Activated CD8-positive, alpha-beta T cell treated with anti-CD3 and anti-CD28 coated beads for 36 hours (primary cell): Measurements from ENCODE around the gene CRKL. TPM values are rescaled to one million over a fixed set of nuclear protein-coding genes. Genes with fewer than 3 reads are reported as not detected.

Experiments used
- ATAC-seq: fragments of 200-7000 bp; cut with Tn5 transposase; one replicate; pipeline ENCODE4 v1.10.0; 2021; ENCODE audit warnings: mild to moderate bottlenecking, moderate library complexity
- CTCF ChIA-PET: fragments of 350-600 bp; sonication (Branson Sonifier 250); formaldehyde crosslinking; loops from one replicate; lab custom pipeline; 2021; ENCODE audit warnings: antibody characterized with exemption; lab: Charles Lee
- POLR2A ChIA-PET: fragments of 350-600 bp; sonication (Branson Sonifier 250); formaldehyde crosslinking; loops from one replicate; lab custom pipeline; 2021; ENCODE audit warnings: antibody characterized with exemption; lab: Charles Lee
- DNase-seq: peaks from one replicate; pipeline ENCODE4 v3.0.0-alpha.2; 2020
- H3K27ac Mint-ChIP-seq: one replicate; pipeline ENCODE4 v1.8.0; 2021; ENCODE audit warnings: mild to moderate bottlenecking, mixed read lengths
- H3K27me3 Mint-ChIP-seq: one replicate; pipeline ENCODE4 v1.8.0; 2021; ENCODE audit warnings: mixed read lengths
- H3K36me3 Mint-ChIP-seq: one replicate; pipeline ENCODE4 v1.8.0; 2021; ENCODE audit warnings: low read depth, mixed read lengths
- H3K4me1 Mint-ChIP-seq: one replicate; pipeline ENCODE4 v1.8.0; 2021; ENCODE audit warnings: low read depth, mixed read lengths
- H3K4me3 Mint-ChIP-seq: one replicate; pipeline ENCODE4 v1.8.0; 2021; ENCODE audit warnings: mild to moderate bottlenecking, moderate library complexity, mixed read lengths
- H3K9me3 Mint-ChIP-seq: one replicate; pipeline ENCODE4 v1.8.0; 2021; ENCODE audit warnings: mixed read lengths
- intact Hi-C: fragments of 100-400 bp; cut with micrococcal nuclease; formaldehyde crosslinking; loops from one replicate; pipeline ENCODE4 v1.10.0; 2022
- total RNA-seq, 2 experiments: library from RNA; stranded (reverse); gene quantifications; one replicate each; pipeline ENCODE4 v1.2.3, GENCODE V29; 2021
- TF ChIP-seq, protein P1 (sequence below): fragments of 200-600 bp; IDR thresholded peaks from one replicate; pipeline ENCODE4 v1.8.0; 2022; ENCODE audit warnings: antibody characterized with exemption, mild to moderate bottlenecking

CRKL gene
- total RNA-seq, 2 experiments from 2014 or later: 99.1 to 102 TPM

GRCh38 chr22:20903093-20903492 lies 14.1 kb upstream of the CRKL start:
- no peaks in the 10 kb centered on the region for H3K9me3 Mint-ChIP-seq
- CTCF ChIA-PET: interaction anchor here (1.3 kb wide), 1 partner anchor 25 kb away, joined by 3 read pairs; no protein-coding TSS in a partner anchor
- H3K4me3 Mint-ChIP-seq: no peak overlapping the region
- intact Hi-C loops: loop anchor here (10.0 kb wide), 1 partner anchor 192 kb away; no protein-coding TSS in a partner anchor
- no peaks in the 10 kb centered on the region for H3K27me3 Mint-ChIP-seq
- no peaks in the 10 kb centered on the region for H3K4me1 Mint-ChIP-seq
- POLR2A ChIA-PET: no interaction called here
- no peak overlapping the region for H3K27ac Mint-ChIP-seq
- DNase-seq (no peak), ATAC-seq (no peak)
- TF ChIP-seq, protein P1, sequence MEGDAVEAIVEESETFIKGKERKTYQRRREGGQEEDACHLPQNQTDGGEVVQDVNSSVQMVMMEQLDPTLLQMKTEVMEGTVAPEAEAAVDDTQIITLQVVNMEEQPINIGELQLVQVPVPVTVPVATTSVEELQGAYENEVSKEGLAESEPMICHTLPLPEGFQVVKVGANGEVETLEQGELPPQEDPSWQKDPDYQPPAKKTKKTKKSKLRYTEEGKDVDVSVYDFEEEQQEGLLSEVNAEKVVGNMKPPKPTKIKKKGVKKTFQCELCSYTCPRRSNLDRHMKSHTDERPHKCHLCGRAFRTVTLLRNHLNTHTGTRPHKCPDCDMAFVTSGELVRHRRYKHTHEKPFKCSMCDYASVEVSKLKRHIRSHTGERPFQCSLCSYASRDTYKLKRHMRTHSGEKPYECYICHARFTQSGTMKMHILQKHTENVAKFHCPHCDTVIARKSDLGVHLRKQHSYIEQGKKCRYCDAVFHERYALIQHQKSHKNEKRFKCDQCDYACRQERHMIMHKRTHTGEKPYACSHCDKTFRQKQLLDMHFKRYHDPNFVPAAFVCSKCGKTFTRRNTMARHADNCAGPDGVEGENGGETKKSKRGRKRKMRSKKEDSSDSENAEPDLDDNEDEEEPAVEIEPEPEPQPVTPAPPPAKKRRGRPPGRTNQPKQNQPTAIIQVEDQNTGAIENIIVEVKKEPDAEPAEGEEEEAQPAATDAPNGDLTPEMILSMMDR: no peak
- no peaks in the 10 kb centered on the region for H3K36me3 Mint-ChIP-seq

DNA sequence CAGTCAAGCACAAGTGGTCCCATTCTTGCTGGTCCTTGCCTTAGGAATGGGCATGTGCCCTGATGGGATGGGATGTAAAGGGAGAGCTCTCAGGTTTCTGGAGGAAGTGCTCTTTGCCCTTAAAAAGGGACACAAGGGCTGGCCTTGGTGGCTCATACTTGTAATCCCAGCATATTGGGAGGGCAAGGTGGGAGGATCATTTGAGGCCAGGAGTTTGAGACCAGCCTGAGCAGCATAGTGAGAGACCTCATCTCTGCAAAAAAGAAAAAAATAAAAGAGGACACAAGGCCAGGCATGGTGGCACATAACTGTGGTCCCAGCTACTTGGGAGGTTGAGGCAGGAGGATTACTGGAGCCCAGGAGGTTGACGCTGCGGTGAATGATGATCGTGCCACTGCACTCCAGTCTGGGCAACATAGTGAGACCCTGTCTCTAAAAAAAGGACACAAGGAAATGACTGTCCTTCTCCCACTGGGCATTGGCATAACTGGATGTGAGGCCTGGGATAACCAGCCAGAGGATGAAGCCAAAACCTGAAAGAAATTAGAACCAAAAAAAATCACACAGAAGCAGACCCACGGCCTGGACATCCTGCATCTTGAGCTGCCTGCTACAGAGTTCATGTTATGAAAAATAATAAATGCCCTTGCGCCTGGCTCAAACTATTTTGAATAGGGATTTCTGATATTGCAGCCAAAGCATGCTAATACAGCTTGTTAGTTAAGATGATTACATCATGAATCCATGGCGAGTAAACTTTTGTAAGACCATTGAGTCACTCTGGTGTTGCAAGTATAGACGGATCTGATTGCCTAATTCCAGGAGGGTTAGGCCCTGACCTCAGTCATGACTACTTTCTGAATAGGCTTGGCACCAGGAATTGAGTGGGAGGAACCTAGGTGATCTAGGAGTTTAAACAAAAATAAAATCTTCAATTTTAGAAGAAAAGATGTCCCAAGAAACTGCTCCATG lies 12.9 kb upstream of the CRKL start:
- DNase-seq (no peak), ATAC-seq (no peak)
- no peaks in the 10 kb centered on the region for H3K4me1 Mint-ChIP-seq
- TF ChIP-seq, protein P1: no peak
- CTCF ChIA-PET: interaction anchor here (1.3 to 1.4 kb wide), 2 partner anchors 19 to 26 kb away, joined by 3 to 5 read pairs; no protein-coding TSS in a partner anchor
- H3K27me3 Mint-ChIP-seq: no peaks in the 10 kb centered on the region
- intact Hi-C loops: loop anchor here (10.0 kb wide), 1 partner anchor 191 kb away; no protein-coding TSS in a partner anchor
- H3K4me3 Mint-ChIP-seq: no peak overlapping the region
- POLR2A ChIA-PET: no interaction called here
- no peak overlapping the region for H3K27ac Mint-ChIP-seq
- H3K9me3 Mint-ChIP-seq: no peaks in the 10 kb centered on the region
- H3K36me3 Mint-ChIP-seq: no peaks in the 10 kb centered on the region

- ChIA-PET POLR2A (no interaction called here), CTCF (interaction anchor here (1.4 kb wide), 1 partner anchor 19 kb away, joined by 5 read pairs; no protein-coding TSS in a partner anchor)
- H3K4me3 Mint-ChIP-seq: no peak overlapping the region
- H3K4me1 Mint-ChIP-seq: peaks cover 1% of the 10 kb centered on the region
- H3K36me3 Mint-ChIP-seq: no peaks in the 10 kb centered on the region
- ATAC-seq: no peak
- no peaks in the 10 kb centered on the region for H3K27me3 Mint-ChIP-seq
- DNase-seq: no peak
- no peak overlapping the region for H3K27ac Mint-ChIP-seq
- H3K9me3 Mint-ChIP-seq: no peaks in the 10 kb centered on the region
- intact Hi-C loops: loop anchor here (10.0 kb wide), 1 partner anchor 190 kb away; no protein-coding TSS in a partner anchor
- TF ChIP-seq, protein P1: no peak
Measured at GRCh38 chr22:20904980-20905355, 12.2 kb upstream of the CRKL start.

- no peaks in the 10 kb centered on the region for H3K27me3 Mint-ChIP-seq
- POLR2A ChIA-PET: no interaction called here
- CTCF ChIA-PET: interaction anchor here (1.4 kb wide), 1 partner anchor 20 kb away, joined by 5 read pairs; no protein-coding TSS in a partner anchor
- H3K36me3 Mint-ChIP-seq: no peaks in the 10 kb centered on the region
- TF ChIP-seq, protein P1: no peak
- H3K9me3 Mint-ChIP-seq: no peaks in the 10 kb centered on the region
- DNase-seq: no peak
- intact Hi-C loops: loop anchor here (10.0 kb wide), 1 partner anchor 189 kb away; no protein-coding TSS in a partner anchor
- no peak overlapping the region for H3K4me3 Mint-ChIP-seq
- peaks cover 5% of the 10 kb centered on the region for H3K4me1 Mint-ChIP-seq
- no peak overlapping the region for H3K27ac Mint-ChIP-seq
- ATAC-seq: no peak
Measured at GRCh38 chr22:20905415-20906386, 11.5 kb upstream of the CRKL start.
